ENCODE measurements around the gene FNBP1. TPM values are rescaled to one million over a fixed set of nuclear protein-coding genes. Genes with fewer than 3 reads are reported as not detected.

Gene FNBP1
- total and polyA plus RNA-seq, 2 experiments from 2014 or later = 26.6 to 28.8 TPM

DNA sequence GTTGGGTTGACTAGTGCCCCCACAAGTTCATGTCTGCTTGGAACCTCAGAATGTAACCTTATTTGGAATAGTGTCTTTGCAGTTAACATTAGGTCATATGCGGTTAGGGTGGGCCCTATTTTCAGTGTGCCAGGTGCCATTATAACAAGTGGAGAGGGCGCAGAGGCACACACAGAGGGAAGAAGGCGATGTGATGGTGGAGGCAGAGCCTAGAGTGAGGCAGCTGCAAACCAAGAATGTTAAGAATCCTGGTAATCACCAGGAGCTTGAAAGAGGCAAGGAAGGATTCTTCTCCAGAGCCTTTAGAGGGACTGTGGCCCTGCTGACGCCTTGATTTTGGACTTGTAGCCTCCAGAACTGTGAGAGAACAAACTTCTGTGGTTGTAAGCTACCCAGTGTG, 21.6 kb upstream of the FNBP1 start (continued):
- TF ChIP-seq, protein P1, sequence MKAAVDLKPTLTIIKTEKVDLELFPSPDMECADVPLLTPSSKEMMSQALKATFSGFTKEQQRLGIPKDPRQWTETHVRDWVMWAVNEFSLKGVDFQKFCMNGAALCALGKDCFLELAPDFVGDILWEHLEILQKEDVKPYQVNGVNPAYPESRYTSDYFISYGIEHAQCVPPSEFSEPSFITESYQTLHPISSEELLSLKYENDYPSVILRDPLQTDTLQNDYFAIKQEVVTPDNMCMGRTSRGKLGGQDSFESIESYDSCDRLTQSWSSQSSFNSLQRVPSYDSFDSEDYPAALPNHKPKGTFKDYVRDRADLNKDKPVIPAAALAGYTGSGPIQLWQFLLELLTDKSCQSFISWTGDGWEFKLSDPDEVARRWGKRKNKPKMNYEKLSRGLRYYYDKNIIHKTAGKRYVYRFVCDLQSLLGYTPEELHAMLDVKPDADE (IDR thresholded peaks at IDR 0.05) = no peak
- no peak for TF ChIP-seq CREB1 (CRISPR knock-in tag; IDR thresholded peaks at IDR 0.05; ENCODE audit: low read depth)
- no peak for TF ChIP-seq EZH2 (IDR thresholded peaks at IDR 0.05; ENCODE audit: low read depth, unreplicated experiment)
- no peak for TF ChIP-seq NANOG (IDR thresholded peaks at IDR 0.05; ENCODE audit: borderline replicate concordance)
- TF ChIP-seq JUNB (IDR thresholded peaks at IDR 0.05; ENCODE audit: unreplicated experiment) = no peak
- no peak for TF ChIP-seq STAT1 (IDR thresholded peaks at IDR 0.05; ENCODE audit: unreplicated experiment)
- TF ChIP-seq, protein P2, sequence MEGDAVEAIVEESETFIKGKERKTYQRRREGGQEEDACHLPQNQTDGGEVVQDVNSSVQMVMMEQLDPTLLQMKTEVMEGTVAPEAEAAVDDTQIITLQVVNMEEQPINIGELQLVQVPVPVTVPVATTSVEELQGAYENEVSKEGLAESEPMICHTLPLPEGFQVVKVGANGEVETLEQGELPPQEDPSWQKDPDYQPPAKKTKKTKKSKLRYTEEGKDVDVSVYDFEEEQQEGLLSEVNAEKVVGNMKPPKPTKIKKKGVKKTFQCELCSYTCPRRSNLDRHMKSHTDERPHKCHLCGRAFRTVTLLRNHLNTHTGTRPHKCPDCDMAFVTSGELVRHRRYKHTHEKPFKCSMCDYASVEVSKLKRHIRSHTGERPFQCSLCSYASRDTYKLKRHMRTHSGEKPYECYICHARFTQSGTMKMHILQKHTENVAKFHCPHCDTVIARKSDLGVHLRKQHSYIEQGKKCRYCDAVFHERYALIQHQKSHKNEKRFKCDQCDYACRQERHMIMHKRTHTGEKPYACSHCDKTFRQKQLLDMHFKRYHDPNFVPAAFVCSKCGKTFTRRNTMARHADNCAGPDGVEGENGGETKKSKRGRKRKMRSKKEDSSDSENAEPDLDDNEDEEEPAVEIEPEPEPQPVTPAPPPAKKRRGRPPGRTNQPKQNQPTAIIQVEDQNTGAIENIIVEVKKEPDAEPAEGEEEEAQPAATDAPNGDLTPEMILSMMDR (conservative IDR thresholded peaks at IDR 0.05; ENCODE audit: low read depth in 2 of 2) = no peak

DNA sequence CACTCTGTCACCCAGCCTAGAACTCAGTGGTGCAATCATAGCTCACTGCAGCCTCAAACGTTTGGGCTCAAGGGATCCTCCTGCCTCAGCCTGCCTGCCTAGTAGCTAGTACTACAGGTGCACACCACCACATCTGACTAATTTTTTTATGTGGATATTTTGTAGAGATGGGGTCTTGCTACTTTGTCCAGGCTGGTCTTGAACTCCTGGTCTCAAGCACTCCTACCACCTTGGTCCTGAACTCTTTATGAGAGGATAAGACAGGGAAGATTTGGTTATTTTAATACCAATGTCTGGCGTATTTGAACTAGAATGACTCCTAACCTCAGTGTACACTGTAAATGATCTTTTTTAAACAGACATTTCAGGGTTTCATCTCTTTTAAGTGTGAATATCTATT, 19.8 kb upstream of the FNBP1 start:
- H3K27ac ChIP-seq (ENCODE audit: low read depth) = no peak overlapping the region
- Mint-ChIP-seq H3K4me3 (no peak overlapping the region), H3K27ac (no peak overlapping the region), H3K27me3 (ENCODE audit: insufficient read depth, low read depth, poor library complexity) (no peaks in the 10 kb centered on the region), H3K36me3 (ENCODE audit: low read depth) (0 out of 3 replicates have a peak, but pooled peaks cover 2% of the 10 kb centered on the region), H3K4me1 (0 out of 3 replicates have a peak, but pooled peaks cover 2% of the 10 kb centered on the region), H3K9me3 (no peaks in the 10 kb centered on the region)
- H3K4me2 ChIP-seq = no peak overlapping the region
- ATAC-seq (no peak), DNase-seq (ENCODE audit: low spot score) (no peak)
- peaks cover 9% of the 10 kb centered on the region; the same call in 1 of the 2 replicates for H4K20me1 ChIP-seq (replicated peaks; ENCODE audit: insufficient read depth)
- 0 out of 2 replicates have a peak, but pooled peaks cover 2% of the 10 kb centered on the region for H3F3A ChIP-seq (replicated peaks; ENCODE audit: low read depth)
- TF ChIP-seq EZH2phosphoT487 (IDR thresholded peaks at IDR 0.05; ENCODE audit: unreplicated experiment) (no peak), CREB1 (CRISPR knock-in tag; IDR thresholded peaks at IDR 0.05; ENCODE audit: low read depth) (no peak), POLR2AphosphoS5 (IDR thresholded peaks at IDR 0.05; ENCODE audit: low read depth) (no peak), ZNF114 (CRISPR knock-in tag; IDR thresholded peaks at IDR 0.05) (no peak), STAT1 (IDR thresholded peaks at IDR 0.05; ENCODE audit: unreplicated experiment) (no peak), NANOG (IDR thresholded peaks at IDR 0.05; ENCODE audit: borderline replicate concordance) (no peak), EZH2 (IDR thresholded peaks at IDR 0.05; ENCODE audit: low read depth, unreplicated experiment) (no peak), ZNF331 (CRISPR knock-in tag; IDR thresholded peaks at IDR 0.05; ENCODE audit: low read depth) (no peak), JUNB (IDR thresholded peaks at IDR 0.05; ENCODE audit: unreplicated experiment) (no peak)
- TF ChIP-seq, protein P1 (IDR thresholded peaks at IDR 0.05) = no peak
- TF ChIP-seq, protein P2 (conservative IDR thresholded peaks at IDR 0.05; ENCODE audit: low read depth in 2 of 2) = no peak
- TF ChIP-seq, protein P3, sequence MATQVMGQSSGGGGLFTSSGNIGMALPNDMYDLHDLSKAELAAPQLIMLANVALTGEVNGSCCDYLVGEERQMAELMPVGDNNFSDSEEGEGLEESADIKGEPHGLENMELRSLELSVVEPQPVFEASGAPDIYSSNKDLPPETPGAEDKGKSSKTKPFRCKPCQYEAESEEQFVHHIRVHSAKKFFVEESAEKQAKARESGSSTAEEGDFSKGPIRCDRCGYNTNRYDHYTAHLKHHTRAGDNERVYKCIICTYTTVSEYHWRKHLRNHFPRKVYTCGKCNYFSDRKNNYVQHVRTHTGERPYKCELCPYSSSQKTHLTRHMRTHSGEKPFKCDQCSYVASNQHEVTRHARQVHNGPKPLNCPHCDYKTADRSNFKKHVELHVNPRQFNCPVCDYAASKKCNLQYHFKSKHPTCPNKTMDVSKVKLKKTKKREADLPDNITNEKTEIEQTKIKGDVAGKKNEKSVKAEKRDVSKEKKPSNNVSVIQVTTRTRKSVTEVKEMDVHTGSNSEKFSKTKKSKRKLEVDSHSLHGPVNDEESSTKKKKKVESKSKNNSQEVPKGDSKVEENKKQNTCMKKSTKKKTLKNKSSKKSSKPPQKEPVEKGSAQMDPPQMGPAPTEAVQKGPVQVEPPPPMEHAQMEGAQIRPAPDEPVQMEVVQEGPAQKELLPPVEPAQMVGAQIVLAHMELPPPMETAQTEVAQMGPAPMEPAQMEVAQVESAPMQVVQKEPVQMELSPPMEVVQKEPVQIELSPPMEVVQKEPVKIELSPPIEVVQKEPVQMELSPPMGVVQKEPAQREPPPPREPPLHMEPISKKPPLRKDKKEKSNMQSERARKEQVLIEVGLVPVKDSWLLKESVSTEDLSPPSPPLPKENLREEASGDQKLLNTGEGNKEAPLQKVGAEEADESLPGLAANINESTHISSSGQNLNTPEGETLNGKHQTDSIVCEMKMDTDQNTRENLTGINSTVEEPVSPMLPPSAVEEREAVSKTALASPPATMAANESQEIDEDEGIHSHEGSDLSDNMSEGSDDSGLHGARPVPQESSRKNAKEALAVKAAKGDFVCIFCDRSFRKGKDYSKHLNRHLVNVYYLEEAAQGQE (IDR thresholded peaks at IDR 0.05; ENCODE audit: unreplicated experiment) = no peak
- no peaks in the 10 kb centered on the region for H3K9me2 ChIP-seq (ENCODE audit: insufficient read depth)
- peaks cover 71% of the 10 kb centered on the region for H3K79me2 ChIP-seq (replicated peaks; ENCODE audit: insufficient read depth)
- no peak overlapping the region for H2AFZ ChIP-seq
- H3K27me3 ChIP-seq (ENCODE audit: insufficient read depth) = no peaks in the 10 kb centered on the region
- no peaks in the 10 kb centered on the region for H3K36me3 ChIP-seq (ENCODE audit: insufficient read depth)
- H3K4me1 ChIP-seq (ENCODE audit: insufficient read depth) = 0 out of 2 replicates have a peak, but pooled peaks cover 6% of the 10 kb centered on the region
- H3K4me3 ChIP-seq = no peak overlapping the region
